Naive B cell (primary cell): ENCODE results near the gene OGFOD1. TPM values are rescaled to one million over a fixed set of nuclear protein-coding genes. Genes with fewer than 3 reads are reported as not detected.

Experiments
- ATAC-seq, 2 donors: fragments of 150-1000 bp; cut with Tn5 transposase; 2 replicates each; pipeline ENCODE4 v1.10.0; 2021; ENCODE audit warnings: low read depth in 2 of 2, mild to moderate bottlenecking in 2 of 2, moderate library complexity in 2 of 2
- DNase-seq: peaks from one replicate; pipeline ENCODE4 v3.0.0; 2022
- H3K27ac Mint-ChIP-seq, 6 donors: one replicate each; pipeline ENCODE4 v1.8.0; 2020 to 2022; ENCODE audit warnings: mild to moderate bottlenecking in 6 of 6, mixed read lengths in 6 of 6, moderate library complexity in 5 of 6, inconsistent platforms in 2 of 6
- H3K27me3 Mint-ChIP-seq, 3 donors: one replicate each; pipeline ENCODE4 v1.8.0; 2021 to 2022; ENCODE audit warnings: mixed read lengths in 3 of 3, mild to moderate bottlenecking in 1 of 3
- H3K36me3 Mint-ChIP-seq, 2 donors: one replicate each; pipeline ENCODE4 v1.8.0; 2020 to 2022; ENCODE audit warnings: mixed read lengths in 2 of 2, inconsistent platforms in 1 of 2, mild to moderate bottlenecking in 1 of 2
- H3K4me1 Mint-ChIP-seq, 3 donors: one replicate each; pipeline ENCODE4 v1.8.0; 2020 to 2022; ENCODE audit warnings: mixed read lengths in 3 of 3, inconsistent platforms in 1 of 3, mild to moderate bottlenecking in 1 of 3, moderate library complexity in 1 of 3
- H3K4me3 Mint-ChIP-seq, 8 donors: one replicate each; pipeline ENCODE4 v1.8.0; 2020 to 2022; ENCODE audit warnings: mild to moderate bottlenecking in 8 of 8, mixed read lengths in 8 of 8, moderate library complexity in 8 of 8, inconsistent platforms in 2 of 8
- H3K9me3 Mint-ChIP-seq, 7 donors: one replicate each; pipeline ENCODE4 v1.8.0; 2020 to 2022; ENCODE audit warnings: mixed read lengths in 7 of 7, mild to moderate bottlenecking in 5 of 7, inconsistent platforms in 2 of 7, moderate library complexity in 1 of 7
- polyA plus RNA-seq, 6 donors: library from polyadenylated mRNA; unstranded; fragments of 300-500 nt; fragmentation: Illumina TruSeq; gene quantifications; one replicate each; pipeline ENCODE4 v1.2.3, GENCODE V29; 2021; ENCODE audit warnings: low read depth in 6 of 6

OGFOD1 gene
- polyA plus RNA-seq, 6 donors from 2014 or later = 48.7 to 84.1 (median 69.7) TPM

DNA sequence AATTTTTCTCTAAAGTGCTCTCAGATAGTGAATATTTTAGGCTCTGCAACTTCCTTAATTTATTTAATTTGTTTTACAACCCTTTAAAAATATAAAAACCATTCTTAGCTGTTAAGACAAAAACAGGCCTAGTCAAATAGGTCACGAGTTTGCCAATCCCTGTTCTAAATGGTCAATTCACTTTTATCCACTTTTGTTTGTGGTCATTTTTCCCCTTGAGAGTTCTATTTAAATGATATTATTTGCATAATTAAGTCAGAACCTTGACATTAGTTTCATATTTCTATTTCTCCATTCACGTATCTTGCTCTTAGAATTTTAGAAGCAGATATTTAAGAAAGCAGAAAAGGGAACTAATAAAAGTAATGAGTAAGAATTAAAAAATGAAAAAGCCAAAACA is 30.0 kb upstream of the OGFOD1 start:
- peak; percentile 12 to 20 for ATAC-seq
- Mint-ChIP-seq H3K9me3 (no peaks in the 10 kb centered on the region), H3K4me1 (peaks cover 42 to 78% (median 47%) of the 10 kb centered on the region in 3 donors), H3K27ac (peak overlapping the region; percentile 61 to 97 (median 88)), H3K4me3 (peak overlapping the region; percentile 85 to 97 (median 92)), H3K36me3 (no peaks in the 10 kb centered on the region), H3K27me3 (no peaks in the 10 kb centered on the region)
- DNase-seq = peak; percentile 51

- DNase-seq (no peak), ATAC-seq (no peak)
- peak overlapping the region; percentile 86 to 98 (median 94) for H3K4me3 Mint-ChIP-seq
- H3K4me1 Mint-ChIP-seq = peaks cover 42 to 70% (median 47%) of the 10 kb centered on the region in 3 donors
- H3K9me3 Mint-ChIP-seq = no peaks in the 10 kb centered on the region
- H3K36me3 Mint-ChIP-seq = no peaks in the 10 kb centered on the region
- H3K27ac Mint-ChIP-seq = peak overlapping the region; percentile 88 to 97 (median 90)
- no peaks in the 10 kb centered on the region for H3K27me3 Mint-ChIP-seq
These were observed 29.2 kb upstream of the OGFOD1 start for GRCh38 chr16:56421976-56422669.

GRCh38 chr16:56422896-56423441 is 28.4 kb upstream of the OGFOD1 start:
- ATAC-seq (no peak), DNase-seq (no peak)
- H3K27ac Mint-ChIP-seq = peak overlapping the region; percentile 69 to 98 (median 92)
- H3K4me3 Mint-ChIP-seq = peak overlapping the region; percentile 89 to 100 (median 95)
- peaks cover 42 to 63% (median 47%) of the 10 kb centered on the region in 3 donors for H3K4me1 Mint-ChIP-seq
- H3K27me3 Mint-ChIP-seq = no peaks in the 10 kb centered on the region
- H3K9me3 Mint-ChIP-seq = no peaks in the 10 kb centered on the region
- H3K36me3 Mint-ChIP-seq = no peaks in the 10 kb centered on the region

DNA sequence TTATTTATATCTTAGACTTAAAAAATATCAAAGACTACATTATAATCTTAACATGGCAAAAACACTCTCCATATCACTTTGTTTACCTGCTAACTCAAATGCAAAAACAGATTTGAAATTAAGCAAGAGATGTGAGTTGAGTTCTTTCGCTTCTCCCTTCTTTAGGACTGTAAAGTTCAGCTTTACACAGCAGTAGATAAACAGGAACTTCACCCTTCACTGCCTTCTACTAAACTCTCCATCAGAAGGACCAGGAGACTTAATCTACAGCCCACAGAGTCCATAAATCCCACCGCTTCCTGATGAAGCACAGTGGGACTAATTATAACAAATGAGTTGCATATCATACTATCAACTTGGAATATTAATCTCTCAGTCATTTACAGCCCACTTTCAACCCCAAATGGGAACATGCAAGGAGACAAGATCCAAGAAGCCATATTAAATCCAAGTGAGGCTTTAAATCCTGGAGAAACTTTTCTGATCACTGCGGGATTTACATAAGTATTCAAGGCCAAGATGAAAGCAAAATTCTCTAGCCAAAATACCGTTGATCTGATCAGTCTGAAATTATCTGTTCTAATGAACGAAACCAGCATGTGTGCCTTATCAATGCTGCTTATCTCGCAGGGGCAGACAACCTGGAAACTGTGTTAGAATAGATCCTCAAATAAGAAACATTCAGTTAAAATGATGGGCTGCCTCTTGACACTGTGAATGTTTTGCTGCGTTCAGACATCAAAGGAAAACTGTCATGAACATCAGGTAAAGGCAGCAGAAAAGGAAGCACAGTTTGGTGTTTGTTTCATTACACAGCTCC is 27.6 kb upstream of the OGFOD1 start:
- no peaks in the 10 kb centered on the region for H3K36me3 Mint-ChIP-seq
- peak overlapping the region; percentile 88 to 98 (median 93) for H3K27ac Mint-ChIP-seq
- no peaks in the 10 kb centered on the region for H3K27me3 Mint-ChIP-seq
- H3K4me3 Mint-ChIP-seq = peak overlapping the region; percentile 92 to 100 (median 96)
- peak; percentile 39 to 51 for ATAC-seq
- no peaks in the 10 kb centered on the region for H3K9me3 Mint-ChIP-seq
- H3K4me1 Mint-ChIP-seq = peaks cover 40 to 54% (median 40%) of the 10 kb centered on the region in 3 donors
- DNase-seq = peak; percentile 50

DNA sequence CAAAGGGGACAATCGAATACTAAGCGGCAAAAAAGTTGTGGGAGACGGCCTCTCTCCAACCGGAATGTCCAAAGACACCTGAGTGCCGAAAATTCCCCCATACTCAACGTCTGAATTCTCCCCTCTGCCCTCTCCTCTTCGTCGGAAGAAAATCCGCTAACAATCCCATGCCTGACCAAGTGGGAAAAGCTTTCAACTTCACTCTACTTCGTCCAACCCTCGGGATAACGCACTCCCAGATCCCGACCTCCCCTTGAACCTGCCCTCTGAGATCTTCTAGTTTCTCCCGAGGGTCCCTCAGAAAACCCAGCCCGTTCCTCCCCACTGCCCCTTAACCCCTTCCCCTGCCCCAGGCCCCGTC is 27.0 kb upstream of the OGFOD1 start:
- Mint-ChIP-seq H3K36me3 (no peaks in the 10 kb centered on the region), H3K9me3 (no peaks in the 10 kb centered on the region), H3K4me3 (peak overlapping the region; percentile 92 to 100 (median 96)), H3K27ac (peak overlapping the region; percentile 88 to 98 (median 93)), H3K27me3 (no peaks in the 10 kb centered on the region), H3K4me1 (peaks cover 38 to 51% (median 39%) of the 10 kb centered on the region in 3 donors)
- ATAC-seq = no peak
- DNase-seq = no peak

- ATAC-seq = peak; percentile 20 to 21
- Mint-ChIP-seq H3K27ac (peak overlapping the region in 3 of 6 donors; percentile 88 to 95 (median 88)), H3K27me3 (no peaks in the 10 kb centered on the region), H3K36me3 (no peaks in the 10 kb centered on the region), H3K4me1 (peaks cover 38 to 47% (median 39%) of the 10 kb centered on the region in 3 donors), H3K9me3 (no peaks in the 10 kb centered on the region), H3K4me3 (peak overlapping the region; percentile 92 to 100 (median 96))
- DNase-seq = peak; percentile 39
These were observed 26.4 kb upstream of the OGFOD1 start for GRCh38 chr16:56424791-56425438.

- no peaks in the 10 kb centered on the region for H3K36me3 Mint-ChIP-seq
- H3K27me3 Mint-ChIP-seq = no peaks in the 10 kb centered on the region
- no peaks in the 10 kb centered on the region for H3K9me3 Mint-ChIP-seq
- H3K4me1 Mint-ChIP-seq = peaks cover 32 to 42% (median 34%) of the 10 kb centered on the region in 3 donors
- ATAC-seq (peak; percentile 81 to 87), DNase-seq (peak; percentile 83)
- peak within 1 kb of the TSS in 5 of 6 donors; percentile 88 to 98 (median 95) for H3K27ac Mint-ChIP-seq
- H3K4me3 Mint-ChIP-seq = peak within 1 kb of the TSS; percentile 92 to 100 (median 96)
These were observed 25.9 kb upstream of the OGFOD1 start, which contains the start of gene AMFR for GRCh38 chr16:56425439-56425832. Gene AMFR, minus strand, starts transcription at chr16:56425545. Its CDS starts 218 bp downstream, at chr16:56425327.

DNA sequence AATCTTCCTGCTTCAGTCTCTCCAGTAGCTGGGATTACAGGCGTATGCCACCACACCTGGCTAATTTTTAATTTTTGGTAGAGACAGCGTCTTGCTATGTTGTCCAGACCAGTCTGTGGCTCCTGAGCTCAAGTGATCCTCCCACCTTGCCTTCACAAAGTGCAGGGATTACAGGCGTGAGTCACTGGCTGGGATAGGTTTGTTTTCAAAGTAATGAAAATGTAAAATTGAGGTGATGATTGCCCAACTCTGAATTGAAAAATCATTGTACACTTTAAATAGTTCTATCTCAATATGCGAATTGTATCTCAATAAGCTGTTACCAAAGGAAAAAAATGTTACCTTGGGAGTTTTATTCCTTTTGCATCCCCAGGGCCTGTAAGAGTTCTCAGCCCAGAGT is 24.8 kb upstream of the OGFOD1 start:
- peaks cover 0 to under 1% of the 10 kb centered on the region in 2 donors for H3K36me3 Mint-ChIP-seq
- peak overlapping the region in 4 of 6 donors; percentile 50 to 88 (median 78) for H3K27ac Mint-ChIP-seq
- no peak for DNase-seq

DNA sequence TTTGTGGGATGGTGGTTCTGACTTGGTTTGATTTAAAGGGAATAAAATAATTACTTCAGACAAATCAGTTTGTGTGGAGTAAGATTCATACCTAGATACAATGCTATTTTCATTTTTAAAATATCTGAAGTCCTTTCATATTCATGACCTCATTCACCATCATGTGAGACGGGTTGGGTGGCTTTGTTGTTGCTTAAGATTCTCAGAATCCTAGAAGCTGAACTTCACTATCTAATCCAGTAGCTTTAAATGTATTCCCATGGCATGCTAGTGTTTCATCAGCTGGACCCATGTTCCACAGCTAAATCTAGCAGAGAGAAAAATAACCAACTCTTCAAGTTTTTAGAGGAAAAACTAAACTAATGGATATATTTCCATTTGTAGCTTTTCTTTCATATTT is 23.3 kb upstream of the OGFOD1 start:
- H3K9me3 Mint-ChIP-seq = no peaks in the 10 kb centered on the region
- no peak for DNase-seq
- peak overlapping the region in 1 of 6 donors; percentile 82 for H3K27ac Mint-ChIP-seq
- peaks cover 0 to 12% of the 10 kb centered on the region in 2 donors for H3K36me3 Mint-ChIP-seq
- H3K4me1 Mint-ChIP-seq = peaks cover 9 to 16% (median 12%) of the 10 kb centered on the region in 3 donors
- H3K27me3 Mint-ChIP-seq = no peaks in the 10 kb centered on the region
- ATAC-seq = no peak
- H3K4me3 Mint-ChIP-seq = peak overlapping the region in 1 of 8 donors; percentile 84

More for the DNA sequence above, 24.8 kb upstream of the OGFOD1 start:
- peak overlapping the region; percentile 65 to 92 (median 76) for H3K4me3 Mint-ChIP-seq
- H3K27me3 Mint-ChIP-seq = no peaks in the 10 kb centered on the region
- no peak for ATAC-seq
- no peaks in the 10 kb centered on the region for H3K9me3 Mint-ChIP-seq
- H3K4me1 Mint-ChIP-seq = peaks cover 24 to 31% (median 27%) of the 10 kb centered on the region in 3 donors

GRCh38 chr16:56436258-56436657 is 15.1 kb upstream of the OGFOD1 start:
- no peak overlapping the region for H3K27ac Mint-ChIP-seq
- no peak for ATAC-seq
- H3K27me3 Mint-ChIP-seq = no peaks in the 10 kb centered on the region
- H3K36me3 Mint-ChIP-seq = peaks cover 16 to 37% of the 10 kb centered on the region in 2 donors
- DNase-seq = no peak
- no peaks in the 10 kb centered on the region for H3K9me3 Mint-ChIP-seq
- peaks cover 0 to under 1% (median 0%) of the 10 kb centered on the region in 3 donors for H3K4me1 Mint-ChIP-seq
- H3K4me3 Mint-ChIP-seq = no peak overlapping the region

GRCh38 chr16:56438038-56438437 is 13.3 kb upstream of the OGFOD1 start:
- no peaks in the 10 kb centered on the region for H3K27me3 Mint-ChIP-seq
- DNase-seq (no peak), ATAC-seq (no peak)
- H3K4me3 Mint-ChIP-seq = peak overlapping the region in 1 of 8 donors; percentile 64
- H3K9me3 Mint-ChIP-seq = no peaks in the 10 kb centered on the region
- H3K36me3 Mint-ChIP-seq = peaks cover 24 to 41% of the 10 kb centered on the region in 2 donors
- H3K4me1 Mint-ChIP-seq = peaks cover 4 to 14% (median 4%) of the 10 kb centered on the region in 3 donors
- no peak overlapping the region for H3K27ac Mint-ChIP-seq

GRCh38 chr16:56447286-56447685 is 4.1 kb upstream of the OGFOD1 start:
- ATAC-seq = no peak
- no peak for DNase-seq
- Mint-ChIP-seq H3K27ac (peak overlapping the region in 1 of 6 donors; percentile 21), H3K36me3 (peaks cover 6 to 10% of the 10 kb centered on the region in 2 donors), H3K4me3 (peak overlapping the region in 1 of 8 donors; percentile 59), H3K27me3 (no peaks in the 10 kb centered on the region), H3K4me1 (peaks cover 20 to 34% (median 31%) of the 10 kb centered on the region in 3 donors), H3K9me3 (no peaks in the 10 kb centered on the region)

DNA sequence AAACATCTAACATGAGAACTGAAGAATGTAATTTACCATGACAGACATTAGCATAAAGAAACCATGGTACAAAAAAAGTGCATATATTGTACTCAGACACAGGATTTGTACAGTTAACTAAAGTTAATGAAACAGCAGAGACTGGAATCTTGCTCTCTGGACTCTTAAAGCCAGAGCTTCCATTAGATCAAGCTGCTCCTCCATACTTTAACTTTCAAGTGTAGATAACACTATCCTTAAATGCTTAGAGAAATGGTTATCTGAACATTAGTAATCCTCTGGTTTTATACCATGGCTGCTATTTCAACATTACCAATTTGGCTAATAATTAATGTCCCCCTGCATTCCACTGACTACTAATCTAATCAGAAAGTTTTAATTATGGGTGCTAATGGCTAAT is 3.3 kb upstream of the OGFOD1 start:
- Mint-ChIP-seq H3K27me3 (no peaks in the 10 kb centered on the region), H3K36me3 (peaks cover 0 to 2% of the 10 kb centered on the region in 2 donors), H3K4me3 (peak overlapping the region in 2 of 8 donors; percentile 59 to 69), H3K9me3 (no peaks in the 10 kb centered on the region), H3K4me1 (peaks cover 24 to 37% (median 34%) of the 10 kb centered on the region in 3 donors), H3K27ac (peak overlapping the region in 1 of 6 donors; percentile 28)
- DNase-seq = no peak
- no peak for ATAC-seq
